HepG2 (cell line): Measurements from ENCODE around the gene CFAP54.

ENCODE experiments used
- FOXA1 ChIP-seq, 2 experiments: fragments of 450-650 bp in 1 of 2; sonication (generic) in 1 of 2; formaldehyde crosslinking in 1 of 2; IDR thresholded peaks; 2 replicates each; pipeline versions ENCODE4 v1.4.0 to v1.6.1; 2016 to 2020; ENCODE audit warnings: missing genetic modification reagents in 1 of 2
- JUND ChIP-seq: sonication (generic); formaldehyde crosslinking; IDR thresholded peaks from 2 replicates; pipeline ENCODE4 v1.8.0; 2022; ENCODE audit warnings: mild to moderate bottlenecking, missing genetic modification reagents
- NCOA1 ChIP-seq: sonication (generic); formaldehyde crosslinking; IDR thresholded peaks from 2 replicates; pipeline ENCODE4 v1.9.0; 2021; ENCODE audit warnings: missing genetic modification reagents
- PCBP1 ChIP-seq: fragments of 200-400 bp; formaldehyde crosslinking; IDR thresholded peaks from 2 replicates; pipeline ENCODE4 v1.6.1; 2017; ENCODE audit warnings: mild to moderate bottlenecking, low read depth, low read length, borderline replicate concordance
- RAD21 ChIP-seq: fragments of 450-650 bp; formaldehyde crosslinking; IDR thresholded peaks from 2 replicates; pipeline ENCODE4 v1.5.0; 2020; ENCODE audit warnings: mild to moderate bottlenecking
- TRIM24 ChIP-seq: sonication (generic); formaldehyde crosslinking; IDR thresholded peaks from 2 replicates; pipeline ENCODE4 v1.8.0; 2022; ENCODE audit warnings: mild to moderate bottlenecking, missing genetic modification reagents
- ZNF121 ChIP-seq: sonication (generic); formaldehyde crosslinking; IDR thresholded peaks from 2 replicates; pipeline ENCODE4 v1.5.0; 2020; ENCODE audit warnings: mild to moderate bottlenecking, missing genetic modification reagents
- ZNF530 ChIP-seq: sonication (generic); formaldehyde crosslinking; IDR thresholded peaks from 2 replicates; pipeline ENCODE4 v1.5.0; 2020; ENCODE audit warnings: low read depth, mild to moderate bottlenecking, missing genetic modification reagents
- TF ChIP-seq, protein P1 (sequence below): sonication (generic); formaldehyde crosslinking; IDR thresholded peaks from 2 replicates; pipeline ENCODE4 v1.4.0; 2020; ENCODE audit warnings: missing genetic modification reagents, mild to moderate bottlenecking, borderline replicate concordance

DNA sequence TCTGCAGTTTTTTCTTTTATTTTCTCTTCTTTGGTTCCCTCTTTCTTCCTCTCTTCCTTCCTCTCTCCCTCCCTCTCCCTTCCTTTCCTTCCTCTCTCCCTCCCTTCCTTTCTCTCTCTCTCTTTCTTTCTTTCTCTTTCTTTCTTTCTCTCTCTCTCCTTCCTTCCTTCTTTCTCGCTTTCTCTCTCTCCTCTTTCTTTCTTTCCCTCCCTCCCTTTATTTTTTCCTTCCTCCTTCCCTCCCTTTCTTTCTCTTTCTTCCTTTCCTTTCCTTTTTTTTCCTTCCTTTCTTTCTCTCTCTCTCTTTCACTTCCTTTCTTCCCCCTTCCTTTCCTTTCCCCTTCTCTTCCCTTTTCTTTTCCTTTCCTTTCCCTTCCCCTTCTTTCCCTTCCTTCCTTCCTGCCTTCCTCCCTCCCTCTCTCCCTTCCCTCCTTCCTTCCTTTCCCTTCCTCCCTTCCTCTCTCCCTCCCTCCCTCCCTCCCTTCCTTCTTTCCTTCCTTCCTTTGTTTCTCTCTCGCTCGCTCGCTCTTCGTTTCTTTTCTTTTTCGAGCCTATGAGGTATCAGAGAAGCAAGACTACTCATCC, 13.7 kb downstream of the CFAP54 start:
- TF ChIP-seq, protein P1, sequence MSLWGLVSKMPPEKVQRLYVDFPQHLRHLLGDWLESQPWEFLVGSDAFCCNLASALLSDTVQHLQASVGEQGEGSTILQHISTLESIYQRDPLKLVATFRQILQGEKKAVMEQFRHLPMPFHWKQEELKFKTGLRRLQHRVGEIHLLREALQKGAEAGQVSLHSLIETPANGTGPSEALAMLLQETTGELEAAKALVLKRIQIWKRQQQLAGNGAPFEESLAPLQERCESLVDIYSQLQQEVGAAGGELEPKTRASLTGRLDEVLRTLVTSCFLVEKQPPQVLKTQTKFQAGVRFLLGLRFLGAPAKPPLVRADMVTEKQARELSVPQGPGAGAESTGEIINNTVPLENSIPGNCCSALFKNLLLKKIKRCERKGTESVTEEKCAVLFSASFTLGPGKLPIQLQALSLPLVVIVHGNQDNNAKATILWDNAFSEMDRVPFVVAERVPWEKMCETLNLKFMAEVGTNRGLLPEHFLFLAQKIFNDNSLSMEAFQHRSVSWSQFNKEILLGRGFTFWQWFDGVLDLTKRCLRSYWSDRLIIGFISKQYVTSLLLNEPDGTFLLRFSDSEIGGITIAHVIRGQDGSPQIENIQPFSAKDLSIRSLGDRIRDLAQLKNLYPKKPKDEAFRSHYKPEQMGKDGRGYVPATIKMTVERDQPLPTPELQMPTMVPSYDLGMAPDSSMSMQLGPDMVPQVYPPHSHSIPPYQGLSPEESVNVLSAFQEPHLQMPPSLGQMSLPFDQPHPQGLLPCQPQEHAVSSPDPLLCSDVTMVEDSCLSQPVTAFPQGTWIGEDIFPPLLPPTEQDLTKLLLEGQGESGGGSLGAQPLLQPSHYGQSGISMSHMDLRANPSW (CRISPR knock-in tag): no peak
- TF ChIP-seq FOXA1 (IDR thresholded peaks at IDR 0.05): no peak
- TF ChIP-seq FOXA1 (CRISPR knock-in tag; IDR thresholded peaks at IDR 0.05): no peak
- no peak for TF ChIP-seq PCBP1
- no peak for TF ChIP-seq ZNF121 (CRISPR knock-in tag)
- no peak for TF ChIP-seq TRIM24
- no peak for TF ChIP-seq ZNF530 (CRISPR knock-in tag)
- no peak for TF ChIP-seq RAD21 (CRISPR knock-in tag)
- TF ChIP-seq JUND: no peak
- TF ChIP-seq NCOA1 (CRISPR knock-in tag): no peak
